Measurements from ENCODE around the gene HAL.

DNA sequence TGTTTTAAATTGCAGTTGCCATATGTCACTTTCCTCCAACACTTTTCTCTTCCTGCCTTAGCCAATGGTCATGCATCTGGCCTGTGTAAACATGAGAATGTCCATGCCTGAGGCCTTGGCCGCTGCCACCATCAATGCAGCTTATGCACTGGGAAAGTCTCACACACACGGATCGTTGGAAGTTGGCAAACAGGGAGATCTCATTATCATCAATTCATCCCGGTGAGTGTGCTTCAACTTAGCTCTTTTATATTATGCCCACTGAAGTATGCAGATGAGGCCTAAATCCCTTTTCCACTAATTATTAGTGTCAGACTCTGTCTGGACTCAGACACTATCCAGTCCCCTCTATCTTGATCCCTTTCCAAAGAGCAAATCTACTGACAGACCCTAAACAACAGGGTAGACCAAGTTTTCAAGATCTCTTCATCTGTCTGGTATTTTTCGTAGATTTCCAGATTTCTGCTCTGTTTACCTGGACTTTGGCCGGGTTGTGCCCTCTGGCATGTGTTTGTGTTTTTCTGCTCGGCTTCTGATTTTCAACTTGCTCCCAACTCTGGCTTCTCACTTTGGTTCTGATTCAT is 29.8 kb downstream of the HAL start:
- TF ChIP-seq, protein P1, sequence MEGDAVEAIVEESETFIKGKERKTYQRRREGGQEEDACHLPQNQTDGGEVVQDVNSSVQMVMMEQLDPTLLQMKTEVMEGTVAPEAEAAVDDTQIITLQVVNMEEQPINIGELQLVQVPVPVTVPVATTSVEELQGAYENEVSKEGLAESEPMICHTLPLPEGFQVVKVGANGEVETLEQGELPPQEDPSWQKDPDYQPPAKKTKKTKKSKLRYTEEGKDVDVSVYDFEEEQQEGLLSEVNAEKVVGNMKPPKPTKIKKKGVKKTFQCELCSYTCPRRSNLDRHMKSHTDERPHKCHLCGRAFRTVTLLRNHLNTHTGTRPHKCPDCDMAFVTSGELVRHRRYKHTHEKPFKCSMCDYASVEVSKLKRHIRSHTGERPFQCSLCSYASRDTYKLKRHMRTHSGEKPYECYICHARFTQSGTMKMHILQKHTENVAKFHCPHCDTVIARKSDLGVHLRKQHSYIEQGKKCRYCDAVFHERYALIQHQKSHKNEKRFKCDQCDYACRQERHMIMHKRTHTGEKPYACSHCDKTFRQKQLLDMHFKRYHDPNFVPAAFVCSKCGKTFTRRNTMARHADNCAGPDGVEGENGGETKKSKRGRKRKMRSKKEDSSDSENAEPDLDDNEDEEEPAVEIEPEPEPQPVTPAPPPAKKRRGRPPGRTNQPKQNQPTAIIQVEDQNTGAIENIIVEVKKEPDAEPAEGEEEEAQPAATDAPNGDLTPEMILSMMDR (conservative IDR thresholded peaks at IDR 0.05; ENCODE audit: low read depth, low read length) = no peak
- TF ChIP-seq MAFK (IDR thresholded peaks at IDR 0.05; ENCODE audit: low read depth, low read length) = no peak
